D721Med (cell line): ENCODE measurements around the gene CROCC.
"Not testable (repeated sequence)": the region's sequence is repeated elsewhere in the genome, so short reads cannot be mapped to it uniquely, and the experiment has no call there.

ENCODE experiments used
- DNase-seq: peaks from one replicate; pipeline ENCODE4 v3.0.0; 2011; ENCODE audit warnings: low spot score; ENCODE audit not compliant: insufficient read length
- FAIRE-seq: peaks from 2 replicates; lab custom pipeline; 2011; peaks lifted over from hg19 to GRCh38; lab: Jason Lieb, UNC
- CTCF ChIP-seq: IDR thresholded peaks from 2 replicates; pipeline ENCODE4 v1.5.1; 2012; ENCODE audit warnings: mild to moderate bottlenecking, control low read depth; ENCODE audit not compliant: insufficient read depth; ENCODE audit errors: missing control alignments

Gene CROCC

GRCh38 chr1:16925635-16926490 is 4.1 kb downstream of the CROCC start:
- FAIRE-seq (no peak), DNase-seq (no peak)
- no peak for TF ChIP-seq CTCF

- DNase-seq = no peak
- FAIRE-seq = no peak
- no peak for TF ChIP-seq CTCF
Measured at GRCh38 chr1:16926491-16927073, 4.9 kb downstream of the CROCC start.

GRCh38 chr1:16927256-16927655 is 5.5 kb downstream of the CROCC start:
- no peak for TF ChIP-seq CTCF
- no peak for DNase-seq
- no peak for FAIRE-seq

GRCh38 chr1:16927711-16928485 is 6.2 kb downstream of the CROCC start:
- no peak for DNase-seq
- FAIRE-seq = no peak

GRCh38 chr1:16929146-16930041 is 7.7 kb downstream of the CROCC start:
- not testable (repeated sequence) for FAIRE-seq, DNase-seq

More at GRCh38 chr1:16927711-16928485, 6.2 kb downstream of the CROCC start:
- no peak for TF ChIP-seq CTCF

GRCh38 chr1:16931206-16931934 is 9.6 kb downstream of the CROCC start:
- DNase-seq, FAIRE-seq: not testable (repeated sequence)

GRCh38 chr1:16933945-16934344 is 12.2 kb downstream of the CROCC start:
- not testable (repeated sequence) for FAIRE-seq, DNase-seq

- not testable (repeated sequence) for FAIRE-seq, DNase-seq
Measured at GRCh38 chr1:16936580-16936979, 14.8 kb downstream of the CROCC start.
